Mesenchymal stem cell (in vitro differentiated cells and primary cell): ENCODE data around the gene VAPB.

Source experiments
- DNase-seq: peaks from one replicate; pipeline ENCODE4 v3.0.0-alpha.2; 2013
- H2AFZ ChIP-seq: one replicate; pipeline ENCODE4 v1.6.1; 2013; ENCODE audit warnings: low read depth, mild to moderate bottlenecking, control low read depth, inconsistent platforms, low read length, moderate library complexity
- H2AK5ac ChIP-seq: 2 replicates; pipeline ENCODE4 v1.6.1; 2013; ENCODE audit warnings: low read length, moderate library complexity, mild to moderate bottlenecking, inconsistent platforms; ENCODE audit not compliant: severe bottlenecking
- H2BK120ac ChIP-seq: one replicate; pipeline ENCODE4 v1.6.1; 2013; ENCODE audit warnings: low read depth, mild to moderate bottlenecking, inconsistent platforms, low read length, moderate library complexity
- H2BK12ac ChIP-seq, 2 experiments: one replicate each; pipeline ENCODE4 v1.6.1; 2013; ENCODE audit warnings: inconsistent platforms in 2 of 2, low read length in 2 of 2, mild to moderate bottlenecking in 2 of 2, moderate library complexity in 2 of 2, control low read depth in 1 of 2
- H2BK15ac ChIP-seq: one replicate; pipeline ENCODE4 v1.6.1; 2013; ENCODE audit warnings: mild to moderate bottlenecking, low read depth, inconsistent platforms; ENCODE audit not compliant: poor library complexity, severe bottlenecking
- H2BK5ac ChIP-seq: 2 replicates; pipeline ENCODE4 v1.6.1; 2013; ENCODE audit warnings: low read depth, mild to moderate bottlenecking, low read length, control low read depth, inconsistent platforms; ENCODE audit not compliant: poor library complexity, severe bottlenecking
- H3K14ac ChIP-seq, 2 experiments: one replicate each; pipeline ENCODE4 v1.6.1; 2013; ENCODE audit warnings: inconsistent platforms in 2 of 2, low read length in 2 of 2, control low read depth in 1 of 2, mild to moderate bottlenecking in 1 of 2, moderate library complexity in 1 of 2
- H3K18ac ChIP-seq, 2 experiments: one replicate each; pipeline ENCODE4 v1.6.1; 2013; ENCODE audit warnings: inconsistent platforms in 2 of 2, low read length in 2 of 2, control low read depth in 1 of 2, low read depth in 1 of 2, mild to moderate bottlenecking in 1 of 2
- H3K23ac ChIP-seq, 2 experiments: one replicate each; pipeline ENCODE4 v1.6.1; 2013; ENCODE audit warnings: inconsistent platforms in 2 of 2, low read length in 2 of 2, mild to moderate bottlenecking in 2 of 2, moderate library complexity in 2 of 2, control low read depth in 1 of 2
- H3K27ac ChIP-seq: 2 replicates; pipeline ENCODE4 v1.5.1; 2013; ENCODE audit warnings: mild to moderate bottlenecking, moderate library complexity, low read length, control low read depth, inconsistent platforms; ENCODE audit not compliant: poor library complexity, severe bottlenecking
- H3K27me3 ChIP-seq, 2 experiments: 2 replicates each; pipeline versions ENCODE4 v1.6.1 to v1.7.0; 2013; ENCODE audit warnings: low read length in 2 of 2, mild to moderate bottlenecking in 2 of 2, moderate library complexity in 2 of 2, control low read depth in 1 of 2, inconsistent platforms in 1 of 2; ENCODE audit not compliant: control insufficient read depth in 1 of 2, insufficient read depth in 1 of 2
- H3K36me3 ChIP-seq, 2 experiments: 2 replicates each; pipeline versions ENCODE4 v1.6.1 to v1.7.0; 2013; ENCODE audit warnings: low read length in 2 of 2, control low read depth in 1 of 2, inconsistent platforms in 1 of 2, low read depth in 1 of 2, mild to moderate bottlenecking in 1 of 2; ENCODE audit not compliant: insufficient read depth in 2 of 2, control insufficient read depth in 1 of 2
- H3K4ac ChIP-seq, 2 experiments: one replicate each; pipeline ENCODE4 v1.6.1; 2013; ENCODE audit warnings: inconsistent platforms in 2 of 2, low read length in 2 of 2, mild to moderate bottlenecking in 2 of 2, moderate library complexity in 2 of 2, control low read depth in 1 of 2, low read depth in 1 of 2
- H3K4me1 ChIP-seq: 2 replicates; pipeline ENCODE4 v1.6.1; 2013; ENCODE audit warnings: low read depth, low read length, control low read depth; ENCODE audit not compliant: control insufficient read depth, insufficient read depth
- H3K4me2 ChIP-seq: 2 replicates; pipeline ENCODE4 v1.6.1; 2013; ENCODE audit warnings: low read length, mild to moderate bottlenecking, inconsistent platforms; ENCODE audit not compliant: poor library complexity, severe bottlenecking
- H3K4me3 ChIP-seq, 2 experiments: 2 replicates each; pipeline versions ENCODE4 v1.5.1 to v1.7.0; 2013; ENCODE audit warnings: low read length in 2 of 2, mild to moderate bottlenecking in 2 of 2, control low read depth in 1 of 2, low read depth in 1 of 2; ENCODE audit not compliant: insufficient read depth in 1 of 2
- H3K79me1 ChIP-seq: replicated peaks from 2 replicates; pipeline ENCODE4 v1.6.1; 2013; ENCODE audit warnings: mild to moderate bottlenecking, control low read depth, low read length, inconsistent platforms; ENCODE audit not compliant: poor library complexity, severe bottlenecking
- H3K9ac ChIP-seq: 2 replicates; pipeline ENCODE4 v1.7.0; 2013; ENCODE audit warnings: mild to moderate bottlenecking, low read length, moderate library complexity
- H3K9me3 ChIP-seq: 2 replicates; pipeline ENCODE4 v1.7.0; 2013; ENCODE audit warnings: mild to moderate bottlenecking, low read length; ENCODE audit not compliant: control insufficient read depth
- H4K8ac ChIP-seq: one replicate; pipeline ENCODE4 v1.6.1; 2013; ENCODE audit warnings: inconsistent platforms, mild to moderate bottlenecking, low read length, moderate library complexity
- H4K91ac ChIP-seq: one replicate; pipeline ENCODE4 v1.6.1; 2013; ENCODE audit warnings: mild to moderate bottlenecking, low read length, inconsistent platforms
- WGBS: methylation state at CpG from one replicate; pipeline ENCODE4 v1.1.7; 2013; ENCODE audit warnings: mixed read lengths; 5-methylcytosine and 5-hydroxymethylcytosine counted together

VAPB gene

GRCh38 chr20:58478141-58478805 is 89.2 kb downstream of the VAPB start:
- DNase-seq = no peak
- no peak overlapping the region for H4K91ac ChIP-seq
- 61% methylated on average over 3 of the region's 3 CpGs for WGBS
- H3K14ac ChIP-seq = no peak overlapping the region
- no peak overlapping the region for H4K8ac ChIP-seq
- no peak overlapping the region for H3K4ac ChIP-seq
- H3K4me1 ChIP-seq = peaks cover 2% of the 10 kb centered on the region
- no peaks in the 10 kb centered on the region for H3K79me1 ChIP-seq
- no peak overlapping the region for H3K18ac ChIP-seq
- peak overlapping the region in 1 of 2 experiments; percentile 32 for H3K4me3 ChIP-seq
- H3K23ac ChIP-seq = no peak overlapping the region
- H3K27me3 ChIP-seq = peaks cover 0 to 3% of the 10 kb centered on the region in 2 experiments
- no peaks in the 10 kb centered on the region for H3K36me3 ChIP-seq
- H2BK12ac ChIP-seq = no peak overlapping the region
- no peak overlapping the region for H3K9ac ChIP-seq
- no peak overlapping the region for H2BK15ac ChIP-seq
- H2AK5ac ChIP-seq = no peak overlapping the region
- no peak overlapping the region for H2AFZ ChIP-seq
- H3K27ac ChIP-seq = no peak overlapping the region
- no peak overlapping the region for H3K4me2 ChIP-seq
- no peak overlapping the region for H2BK5ac ChIP-seq
- H2BK120ac ChIP-seq = no peak overlapping the region
- H3K9me3 ChIP-seq = peaks cover 25% of the 10 kb centered on the region

DNA sequence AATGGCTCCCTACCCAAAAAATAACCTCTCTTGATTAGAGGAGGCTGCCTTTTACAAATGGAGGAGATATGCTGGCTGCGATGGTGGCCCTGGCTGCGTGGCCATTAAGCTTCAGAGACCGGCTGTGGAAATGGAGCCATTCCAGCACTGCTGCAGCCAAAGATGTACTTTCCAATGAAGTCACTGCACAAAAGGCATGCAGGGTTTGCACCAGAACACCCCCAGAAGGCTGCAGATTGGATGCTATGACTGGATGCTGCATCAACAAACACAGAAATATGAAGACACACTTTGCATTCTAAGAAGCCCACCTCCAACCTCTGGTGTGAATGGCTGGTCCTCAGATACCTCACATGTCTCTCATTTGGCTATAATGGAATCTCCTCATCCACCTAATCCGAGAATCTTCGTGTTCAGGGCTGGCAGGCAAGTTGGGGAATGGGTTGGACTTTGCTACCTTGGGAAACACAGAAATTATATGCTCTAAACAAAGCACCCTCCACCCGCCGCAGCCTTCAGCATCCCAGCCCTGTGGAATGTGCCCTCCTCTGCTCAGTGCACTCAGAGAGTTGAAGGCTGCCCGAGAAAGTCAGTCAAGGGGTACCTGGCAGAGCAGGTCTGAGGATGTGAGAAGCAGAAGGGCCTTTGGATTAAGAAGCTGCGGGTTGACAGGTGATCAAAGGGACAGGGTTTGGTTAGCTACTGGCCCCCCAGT is 90.9 kb downstream of the VAPB start:
- Histone ChIP-seq H4K91ac (no peak overlapping the region), H2AFZ (no peak overlapping the region), H3K9me3 (peaks cover 27% of the 10 kb centered on the region), H4K8ac (no peak overlapping the region), H3K4ac (no peak overlapping the region), H3K14ac (no peak overlapping the region), H2BK120ac (no peak overlapping the region), H3K79me1 (no peaks in the 10 kb centered on the region), H2AK5ac (no peak overlapping the region), H3K27ac (no peak overlapping the region), H3K18ac (no peak overlapping the region), H2BK5ac (no peak overlapping the region), H3K27me3 (peaks cover 0 to 3% of the 10 kb centered on the region in 2 experiments), H3K4me2 (no peak overlapping the region), H3K23ac (no peak overlapping the region), H2BK15ac (no peak overlapping the region), H3K9ac (no peak overlapping the region), H3K4me3 (no peak overlapping the region), H3K36me3 (no peaks in the 10 kb centered on the region), H2BK12ac (no peak overlapping the region), H3K4me1 (peaks cover 2% of the 10 kb centered on the region)
- no peak for DNase-seq
- WGBS = 88% methylated on average over 9 of the region's 9 CpGs

DNA sequence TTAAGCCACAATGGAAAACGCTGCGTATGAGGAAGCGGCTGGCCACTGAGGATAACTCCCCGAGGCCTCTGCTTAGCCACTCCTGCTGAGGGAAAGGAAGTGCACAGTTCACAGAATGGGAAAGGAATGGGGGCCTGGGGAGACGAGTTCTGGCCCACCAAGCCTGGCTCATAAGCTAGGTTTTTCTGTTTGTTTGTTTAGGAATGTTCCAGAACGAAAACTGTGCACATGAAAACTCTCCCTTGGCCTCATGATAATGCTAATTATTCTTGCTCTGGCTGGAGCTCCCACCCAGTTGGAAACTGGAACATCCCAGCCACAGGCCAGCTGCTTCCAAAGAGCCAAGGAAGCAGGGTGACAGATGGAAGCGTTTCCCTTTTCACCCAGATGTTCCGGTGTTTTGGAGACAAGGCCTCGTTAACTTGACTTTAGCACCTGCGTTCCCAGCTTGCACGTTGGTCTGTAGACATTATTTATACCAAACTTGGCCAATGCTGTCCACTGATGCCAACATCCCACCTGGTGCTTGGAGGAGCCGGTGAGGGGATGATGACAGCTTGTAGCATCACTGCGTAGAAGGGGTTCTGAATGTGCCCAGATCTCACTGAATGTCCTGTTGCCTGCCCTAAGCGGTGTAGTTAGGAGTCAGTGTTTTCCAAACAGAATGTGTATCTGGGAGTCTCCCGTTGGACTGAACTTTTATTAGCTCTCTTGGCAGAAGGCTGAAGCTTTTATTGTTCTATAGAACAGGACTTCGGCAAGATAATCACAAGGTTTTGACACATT is 91.7 kb downstream of the VAPB start:
- Histone ChIP-seq H2AK5ac (no peak overlapping the region), H2BK120ac (no peak overlapping the region), H3K4me3 (no peak overlapping the region), H2BK12ac (no peak overlapping the region), H3K14ac (no peak overlapping the region), H3K9ac (peak overlapping the region; percentile 63), H2BK5ac (no peak overlapping the region), H3K9me3 (peaks cover 36% of the 10 kb centered on the region), H3K23ac (no peak overlapping the region), H4K91ac (no peak overlapping the region), H3K79me1 (no peaks in the 10 kb centered on the region), H2BK15ac (no peak overlapping the region), H3K18ac (no peak overlapping the region), H3K4me2 (no peak overlapping the region), H2AFZ (peak overlapping the region; percentile 8), H3K27me3 (peaks cover 0 to 3% of the 10 kb centered on the region in 2 experiments), H3K36me3 (no peaks in the 10 kb centered on the region), H3K27ac (no peak overlapping the region), H4K8ac (no peak overlapping the region), H3K4me1 (peaks cover 2% of the 10 kb centered on the region), H3K4ac (no peak overlapping the region)
- DNase-seq = no peak
- 85% methylated on average over 16 of the region's 16 CpGs for WGBS

DNA sequence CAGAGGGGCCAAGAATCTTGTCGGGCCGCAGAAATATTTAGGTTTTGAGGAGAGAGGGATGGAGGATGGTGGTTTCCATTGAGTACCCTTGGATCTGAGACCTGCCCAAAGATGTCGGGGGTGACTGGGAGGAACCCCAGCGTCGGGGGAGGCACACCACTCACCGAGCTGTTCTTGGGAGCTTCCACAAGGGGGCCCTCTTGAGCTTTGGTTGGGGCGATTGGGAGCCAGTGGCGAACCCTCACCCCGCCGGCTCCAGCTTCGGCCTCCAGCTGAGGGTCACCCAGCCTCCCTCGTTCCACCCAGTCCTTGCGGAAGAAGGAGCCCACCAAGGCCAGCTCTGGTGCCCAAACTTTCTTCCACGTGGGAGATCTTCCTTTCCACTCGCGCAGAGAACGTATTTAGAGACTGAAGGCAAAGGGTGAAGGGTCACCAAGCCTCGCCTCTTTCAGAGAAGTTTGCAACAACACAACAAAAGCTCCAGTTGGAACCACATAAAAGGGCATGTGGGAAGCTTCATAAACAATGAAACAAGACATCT is 92.5 kb downstream of the VAPB start:
- WGBS = 30% methylated on average over 18 of the region's 18 CpGs

More for the DNA sequence above, 92.5 kb downstream of the VAPB start:
- no peak overlapping the region for H2BK120ac ChIP-seq
- H2AK5ac ChIP-seq = no peak overlapping the region
- H3K27me3 ChIP-seq = peaks cover 0 to 3% of the 10 kb centered on the region in 2 experiments
- H3K18ac ChIP-seq = no peak overlapping the region
- peak overlapping the region in 1 of 2 experiments; percentile 15 for H2BK12ac ChIP-seq
- H3K23ac ChIP-seq = no peak overlapping the region
- DNase-seq = peak; percentile 60
- H3K4me2 ChIP-seq = peak overlapping the region; percentile 59
- no peak overlapping the region for H2BK15ac ChIP-seq
- H3K4ac ChIP-seq = no peak overlapping the region
- no peak overlapping the region for H2AFZ ChIP-seq
- H2BK5ac ChIP-seq = no peak overlapping the region
- H3K4me1 ChIP-seq = peaks cover 2% of the 10 kb centered on the region
- peaks cover 42% of the 10 kb centered on the region for H3K9me3 ChIP-seq
- no peak overlapping the region for H3K27ac ChIP-seq
- H3K4me3 ChIP-seq = no peak overlapping the region
- H4K8ac ChIP-seq = no peak overlapping the region
- H4K91ac ChIP-seq = no peak overlapping the region
- H3K36me3 ChIP-seq = no peaks in the 10 kb centered on the region
- peak overlapping the region; percentile 63 for H3K9ac ChIP-seq
- H3K14ac ChIP-seq = no peak overlapping the region
- H3K79me1 ChIP-seq = no peaks in the 10 kb centered on the region
